Measurements from ENCODE around the gene TMPRSS4.

TMPRSS4 gene

GRCh38 chr11:118167253-118167652 lies 90.4 kb downstream of the TMPRSS4 start:
- no peak for TF ChIP-seq CTCF (IDR thresholded peaks at IDR 0.05)

GRCh38 chr11:118167906-118168305 lies 91.0 kb downstream of the TMPRSS4 start:
- no peak for TF ChIP-seq CTCF (IDR thresholded peaks at IDR 0.05)

DNA sequence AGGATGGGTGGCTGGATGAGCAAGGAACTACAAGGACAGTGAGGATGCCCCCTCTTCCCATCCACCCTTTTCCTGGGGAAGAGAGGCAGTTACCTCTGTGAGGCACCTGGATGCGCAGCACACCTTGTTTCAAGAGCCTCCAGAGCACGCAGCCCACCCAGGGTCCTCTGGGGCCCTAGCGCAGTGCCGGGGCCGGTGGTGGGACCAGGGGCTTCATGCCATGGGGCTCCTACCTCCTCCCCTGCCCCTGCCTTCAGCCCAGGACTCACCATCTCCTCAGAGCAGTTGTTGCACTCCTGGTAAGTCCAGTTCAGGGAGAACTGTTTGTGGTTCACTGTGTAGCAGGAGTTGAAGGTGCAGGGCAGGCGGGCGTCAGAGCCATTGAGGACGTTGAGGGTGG lies 91.4 kb downstream of the TMPRSS4 start:
- TF ChIP-seq CTCF (IDR thresholded peaks at IDR 0.05): no peak

DNA sequence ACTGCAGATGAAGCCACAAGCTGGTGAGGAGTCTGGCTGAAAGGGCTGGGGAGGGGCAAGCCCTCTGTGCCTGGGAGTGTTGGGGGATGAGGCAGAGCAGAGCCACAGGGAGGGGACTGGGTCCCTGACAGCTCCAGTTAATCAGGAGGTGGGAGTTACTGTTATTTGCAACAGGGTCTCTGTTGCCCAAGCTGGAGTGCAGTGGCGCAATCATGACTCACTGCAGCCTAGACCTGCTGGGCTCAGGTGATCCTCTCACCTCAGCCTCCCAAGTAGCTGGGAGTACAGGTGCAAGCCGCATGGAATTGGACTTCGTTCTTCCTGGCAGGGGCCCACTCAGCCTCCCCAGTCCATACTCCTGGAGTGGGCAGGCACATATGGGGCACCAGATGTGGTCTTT lies 91.9 kb downstream of the TMPRSS4 start:
- no peak for TF ChIP-seq CTCF (IDR thresholded peaks at IDR 0.05)

DNA sequence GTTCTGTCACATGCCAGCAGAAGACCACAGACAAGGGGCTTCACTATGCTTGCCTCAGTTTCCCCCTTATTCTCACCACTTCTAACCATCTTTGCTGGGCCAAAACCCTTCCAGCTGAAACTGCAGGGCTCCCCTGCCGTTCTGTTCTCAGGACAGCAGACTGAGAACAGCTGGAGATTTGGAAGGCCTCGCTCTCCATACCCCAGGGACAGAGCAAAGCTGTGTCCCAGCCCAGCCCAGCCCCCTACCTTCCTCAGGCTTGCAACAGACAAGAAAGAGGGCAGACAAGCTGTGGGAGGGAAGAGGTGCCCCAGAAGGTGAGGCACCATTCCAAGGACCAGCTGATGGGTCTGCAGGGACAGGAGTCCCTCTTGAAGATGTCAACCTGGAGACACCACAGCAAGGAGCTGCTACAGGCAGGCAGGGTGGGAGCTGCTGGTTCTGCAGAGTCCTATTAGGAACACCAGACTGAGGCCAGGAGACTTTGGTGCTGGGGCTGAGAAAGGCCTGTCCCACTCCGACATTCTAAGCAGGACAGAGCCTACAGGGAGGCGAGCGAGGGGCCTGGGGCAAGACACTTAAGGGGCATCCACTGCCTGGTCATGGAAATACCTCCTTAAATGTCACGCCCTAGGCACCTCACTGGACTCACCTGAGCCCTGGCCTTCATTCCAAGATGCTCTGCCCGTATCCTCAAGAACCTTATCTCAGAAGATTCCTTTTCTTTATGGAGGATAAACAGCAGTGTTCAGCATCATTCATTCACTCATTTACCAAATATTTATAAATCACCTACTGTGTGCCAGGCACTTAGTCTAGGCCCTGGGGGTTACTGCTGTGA lies 92.6 kb downstream of the TMPRSS4 start:
- TF ChIP-seq CTCF (IDR thresholded peaks at IDR 0.05): no peak

- TF ChIP-seq CTCF (IDR thresholded peaks at IDR 0.05): no peak
Observed at GRCh38 chr11:118170231-118170630, 93.4 kb downstream of the TMPRSS4 start.

GRCh38 chr11:118170882-118171268 lies 94.0 kb downstream of the TMPRSS4 start:
- TF ChIP-seq CTCF (IDR thresholded peaks at IDR 0.05): no peak

Data from LNCAP (cell line).